ENCODE results near the gene SH2D6.
"Not testable (repeated sequence)": the region's sequence is repeated elsewhere in the genome, so short reads cannot be mapped to it uniquely, and the experiment has no call there.

Gene SH2D6

DNA sequence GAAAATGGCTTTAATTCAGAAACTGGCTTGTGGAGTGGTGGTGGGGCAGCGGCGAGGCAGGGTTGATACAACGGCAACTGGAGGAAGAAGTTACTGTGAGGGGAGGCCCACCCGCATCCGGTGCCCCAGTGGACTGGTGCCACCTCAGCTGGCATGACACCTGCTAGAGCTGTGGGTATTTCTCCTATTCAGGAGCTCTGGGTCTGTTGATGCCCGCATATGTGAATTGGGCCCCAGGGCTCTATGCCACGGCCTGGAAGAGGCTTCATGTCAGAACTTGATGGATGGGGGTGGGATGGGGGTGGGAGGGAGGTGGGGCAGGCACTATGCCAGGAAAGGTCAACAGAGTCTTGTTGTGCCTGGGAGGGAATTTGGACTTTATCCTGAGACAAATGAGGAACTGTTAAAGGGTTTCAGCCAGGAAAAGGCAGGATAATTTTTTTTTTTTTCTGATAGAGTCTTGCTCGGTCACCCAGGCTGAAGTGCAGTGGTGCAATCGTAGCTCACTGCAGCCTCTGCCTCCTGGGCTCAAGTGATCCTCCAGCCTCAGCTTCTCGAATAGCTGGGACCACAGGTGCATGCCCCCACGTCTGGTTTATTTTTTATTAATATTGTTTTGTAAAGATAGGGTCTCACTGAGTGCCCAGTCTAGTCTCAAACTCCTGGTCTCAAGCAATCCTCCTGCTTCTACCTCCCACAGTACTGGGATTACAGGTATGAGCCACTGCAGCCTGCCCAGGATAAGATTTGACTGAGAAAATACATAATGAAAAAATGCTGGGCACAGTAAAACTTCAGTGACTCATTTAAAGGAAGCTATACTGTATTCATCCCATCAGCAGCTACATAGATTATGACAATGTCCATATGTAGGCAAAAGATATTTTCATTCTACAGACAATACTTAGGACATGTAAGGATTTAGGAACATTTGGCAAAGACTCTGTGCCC is 52.6 kb downstream of the SH2D6 start:
- no peak for DNase-seq (ENCODE audit: low spot score)

- no peak for DNase-seq (ENCODE audit: low spot score)
These were observed 53.7 kb downstream of the SH2D6 start for GRCh38 chr2:85472261-85472660.

GRCh38 chr2:85475799-85476490 is 57.4 kb downstream of the SH2D6 start:
- no peak for DNase-seq (ENCODE audit: low spot score)

DNA sequence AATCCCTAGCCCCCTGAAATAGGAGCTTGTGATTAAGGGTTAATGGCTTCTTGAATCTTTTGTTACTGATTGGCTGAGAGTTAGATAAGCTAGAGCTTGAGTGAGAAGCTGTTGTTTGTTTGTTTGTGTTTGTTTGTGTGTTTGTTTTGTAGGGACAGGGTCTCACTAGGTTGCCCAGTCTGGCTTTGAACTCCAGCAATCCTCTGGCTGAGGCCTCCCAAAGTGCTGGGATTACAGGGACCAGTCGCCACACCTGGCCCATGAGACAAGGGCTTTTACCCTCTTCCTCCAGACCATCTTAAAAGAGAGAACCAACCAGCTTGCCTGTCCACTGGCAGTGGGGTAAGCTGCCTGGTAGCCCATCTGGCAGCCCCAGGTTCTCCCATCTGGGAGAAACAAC is 58.1 kb downstream of the SH2D6 start:
- no peak for DNase-seq (ENCODE audit: low spot score)

DNA sequence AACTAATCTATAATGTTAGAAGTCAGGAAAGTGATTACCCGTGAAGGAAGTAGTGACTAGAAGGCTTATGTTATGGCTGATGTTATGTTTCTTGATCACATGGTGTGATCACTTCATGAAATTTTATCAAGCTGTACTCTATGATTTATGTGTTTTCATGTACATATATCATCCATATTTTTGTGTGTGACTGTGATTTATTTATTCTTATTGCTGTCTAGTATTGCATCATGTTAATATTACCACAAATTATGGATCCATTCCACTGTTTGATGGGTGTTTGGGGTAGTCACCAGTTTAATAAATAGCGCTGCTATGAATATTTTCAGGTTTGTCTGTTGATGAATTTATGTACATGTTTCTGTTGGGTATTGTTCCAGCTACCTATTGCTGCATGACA is 59.4 kb downstream of the SH2D6 start:
- DNase-seq (ENCODE audit: low spot score) = no peak

DNA sequence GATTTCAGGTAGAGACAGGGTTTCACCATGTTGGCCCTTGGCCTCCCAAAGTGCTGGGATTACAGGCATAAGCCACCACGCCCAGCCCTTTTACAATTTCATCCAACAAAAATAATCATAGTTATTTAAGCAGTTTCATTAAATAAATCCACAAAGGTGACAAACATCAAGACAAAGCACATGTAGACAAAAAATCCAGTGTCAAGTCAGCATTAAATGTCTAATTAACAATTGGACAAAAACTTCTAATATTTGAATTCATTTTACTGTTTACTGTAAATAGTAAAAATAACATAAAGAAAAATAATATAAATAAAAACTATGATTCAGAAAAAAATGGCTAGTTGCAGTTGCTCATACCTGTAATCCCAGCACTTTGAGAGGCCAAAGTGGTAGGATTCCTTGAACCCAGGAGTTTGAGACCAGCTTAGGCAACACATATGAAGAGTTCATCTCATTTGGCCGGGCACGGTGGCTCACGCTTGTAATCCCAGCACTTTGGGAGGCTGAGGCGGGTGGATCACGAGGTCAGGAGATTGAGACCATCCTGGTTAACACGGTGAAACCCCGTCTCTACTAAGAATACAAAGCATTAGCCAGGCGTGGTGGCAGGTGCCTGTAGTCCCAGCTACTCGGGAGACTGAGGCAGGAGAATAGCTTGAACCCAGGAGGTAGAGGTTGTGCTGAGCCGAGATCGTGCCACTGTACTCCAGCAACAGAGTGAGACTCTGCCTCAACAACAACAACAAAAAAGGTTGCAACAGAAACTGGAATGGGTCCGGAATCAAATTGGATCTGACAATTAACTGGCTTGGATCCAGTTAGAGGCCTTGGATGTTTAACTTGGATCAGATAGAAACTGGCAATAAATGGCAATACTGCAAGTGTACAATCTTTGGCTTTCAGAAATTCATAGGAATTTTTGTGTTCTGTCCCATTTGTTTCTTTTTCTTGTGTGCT is 63.6 kb downstream of the SH2D6 start:
- no peak for DNase-seq (ENCODE audit: low spot score)

- DNase-seq (ENCODE audit: low spot score) = not testable (repeated sequence)
These were observed 66.1 kb downstream of the SH2D6 start for GRCh38 chr2:85484615-85485014.

DNA sequence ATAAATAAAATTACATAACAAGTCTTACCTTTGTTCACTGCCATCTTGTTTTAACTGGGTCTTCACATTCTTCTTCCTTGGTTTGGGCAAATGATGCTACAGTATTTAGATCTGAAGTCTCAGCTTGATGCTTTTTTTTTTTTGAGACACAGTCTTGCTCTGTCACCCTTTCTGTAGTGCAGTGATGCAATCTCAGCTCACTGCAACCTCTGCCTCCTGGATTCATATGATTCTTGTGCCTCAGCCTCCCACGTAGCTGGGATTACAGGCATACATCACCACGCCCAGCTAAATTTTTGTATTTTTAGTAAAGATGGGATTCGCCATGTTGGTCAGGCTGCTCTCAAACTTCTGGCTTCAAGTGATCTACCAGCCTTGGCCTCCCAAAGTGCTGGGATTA is 67.3 kb downstream of the SH2D6 start:
- no peak for DNase-seq (ENCODE audit: low spot score)
